ENCODE results near the gene ZNF451.

DNA sequence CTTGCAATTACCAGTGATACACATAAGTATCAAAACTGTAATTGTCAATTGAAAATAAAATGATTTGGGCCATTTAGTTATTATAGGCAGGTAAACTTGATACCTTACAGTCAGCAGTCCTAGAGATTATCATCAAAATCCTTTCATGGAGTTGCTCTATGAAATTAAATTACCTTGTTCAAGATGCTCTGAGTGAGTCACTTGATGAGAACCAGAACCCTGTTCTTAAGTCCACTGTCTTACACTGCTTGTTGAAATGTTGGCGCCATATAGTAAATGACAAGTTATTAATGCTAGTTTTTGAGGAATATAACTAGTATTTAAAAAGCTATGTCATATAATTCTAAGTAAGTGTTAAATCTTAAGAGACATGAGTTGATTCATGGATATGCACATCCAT is 45.0 kb downstream of the ZNF451 start:
- TF ChIP-seq CTCF (IDR thresholded peaks at IDR 0.05; ENCODE audit: insufficient read depth, low read length, poor library complexity, severe bottlenecking) (no peak), EZH2phosphoT487 (conservative IDR thresholded peaks at IDR 0.05; ENCODE audit: low read length) (no peak)

Measured in SU-DHL-6 (cell line).